B cell (primary cell): ENCODE results near the gene STIM1. TPM values are rescaled to one million over a fixed set of nuclear protein-coding genes. Genes with fewer than 3 reads are reported as not detected.

Experiments
- ATAC-seq: fragments of 200-7000 bp; cut with Tn5 transposase; one replicate; pipeline ENCODE4 v1.10.0; 2021; ENCODE audit warnings: low read depth, mild to moderate bottlenecking, moderate number of reproducible peaks, moderate library complexity
- CTCF ChIA-PET: fragments of 350-600 bp; sonication (Branson Sonifier 250); formaldehyde crosslinking; loops from one replicate; lab custom pipeline; 2021; ENCODE audit warnings: antibody characterized with exemption, inconsistent platforms; lab: Charles Lee
- POLR2A ChIA-PET: fragments of 350-600 bp; sonication (Branson Sonifier 250); formaldehyde crosslinking; loops from one replicate; lab custom pipeline; 2021; ENCODE audit warnings: antibody characterized with exemption; lab: Charles Lee
- DNase-seq: peaks from one replicate; pipeline ENCODE4 v3.0.0; 2013
- H2AFZ ChIP-seq: 2 replicates; pipeline ENCODE4 v1.6.1; 2012; ENCODE audit warnings: mild to moderate bottlenecking, low read depth, low read length; ENCODE audit not compliant: insufficient read depth, poor library complexity, severe bottlenecking
- H3K27ac ChIP-seq, 2 donors: 1 replicate in 1 of 2; 2 replicates in 1 of 2; pipeline ENCODE4 v1.5.1; 2012 to 2013; ENCODE audit warnings: low read length in 2 of 2, mild to moderate bottlenecking in 2 of 2, moderate library complexity in 1 of 2
- H3K27me3 ChIP-seq, 4 experiments: fragments of 200-600 bp in 1 of 4; sonication (generic) in 1 of 4; replicated peaks in 1 of 4; 1 replicate in 2 of 4; 2 replicates in 2 of 4; pipeline versions ENCODE4 v1.6.1 to v1.7.0; 2013 to 2016; ENCODE audit warnings: low read length in 3 of 4, mild to moderate bottlenecking in 2 of 4, mixed read lengths in 1 of 4, moderate library complexity in 1 of 4; ENCODE audit not compliant: insufficient read depth in 4 of 4, control insufficient read depth in 3 of 4; ENCODE audit errors: control extremely low read depth in 1 of 4
- H3K36me3 ChIP-seq, 2 experiments: replicated peaks in 1 of 2; 1 replicate in 1 of 2; 2 replicates in 1 of 2; pipeline versions ENCODE4 v1.6.1 to v1.7.1; 2013; ENCODE audit warnings: low read length in 1 of 2; ENCODE audit not compliant: insufficient read depth in 2 of 2, control insufficient read depth in 1 of 2; ENCODE audit errors: control extremely low read depth in 1 of 2, extremely low read depth in 1 of 2
- H3K4me1 ChIP-seq, 2 donors: fragments of 200-600 bp in 1 of 2; sonication (generic) in 1 of 2; 1 replicate in 1 of 2; 2 replicates in 1 of 2; pipeline versions ENCODE4 v1.5.1 to v1.6.1; 2013 to 2017; ENCODE audit warnings: low read length in 2 of 2; ENCODE audit not compliant: control insufficient read depth in 2 of 2, insufficient read depth in 2 of 2
- H3K4me2 ChIP-seq: replicated peaks from 2 replicates; pipeline ENCODE3; 2012; ENCODE audit warnings: mild to moderate bottlenecking, low read depth, low read length; ENCODE audit not compliant: poor library complexity, severe bottlenecking
- H3K4me3 ChIP-seq, 5 experiments: fragments of 200-600 bp in 1 of 5; sonication (generic) in 1 of 5; 1 replicate in 3 of 5; 2 replicates in 2 of 5; pipeline versions ENCODE4 v1.5.1 to v1.7.0; 2011 to 2016; ENCODE audit warnings: low read length in 4 of 5, mild to moderate bottlenecking in 4 of 5, low read depth in 2 of 5, control low read depth in 1 of 5, moderate library complexity in 1 of 5; ENCODE audit not compliant: insufficient read depth in 1 of 5; ENCODE audit errors: control extremely low read depth in 1 of 5, extremely low read depth in 1 of 5
- H3K79me2 ChIP-seq: fragments of 200-600 bp; sonication (generic); one replicate; pipeline ENCODE4 v1.6.0; 2016; ENCODE audit warnings: low read length; ENCODE audit not compliant: control insufficient read depth, insufficient read depth
- H3K9ac ChIP-seq: fragments of 200-600 bp; sonication (generic); 2 replicates; pipeline ENCODE4 v1.6.1; 2017; ENCODE audit warnings: mild to moderate bottlenecking, low read length, moderate library complexity
- H3K9me3 ChIP-seq, 3 donors: one replicate each; pipeline versions ENCODE4 v1.6.1 to v1.7.1; 2013; ENCODE audit warnings: low read length in 2 of 3; ENCODE audit not compliant: control insufficient read depth in 2 of 3, insufficient read depth in 1 of 3; ENCODE audit errors: control extremely low read depth in 1 of 3
- H4K20me1 ChIP-seq: 2 replicates; pipeline ENCODE4 v1.6.0; 2012; ENCODE audit warnings: mild to moderate bottlenecking, low read length; ENCODE audit not compliant: insufficient read depth, control insufficient read depth, poor library complexity, severe bottlenecking
- H3K27ac Mint-ChIP-seq: one replicate; pipeline ENCODE4 v1.8.0; 2021; ENCODE audit warnings: mixed read lengths
- H3K27me3 Mint-ChIP-seq: one replicate; pipeline ENCODE4 v1.8.0; 2021; ENCODE audit warnings: mixed read lengths
- H3K4me1 Mint-ChIP-seq: one replicate; pipeline ENCODE4 v1.8.0; 2021; ENCODE audit warnings: mixed read lengths
- H3K4me3 Mint-ChIP-seq: one replicate; pipeline ENCODE4 v1.8.0; 2021; ENCODE audit warnings: mixed read lengths
- H3K9me3 Mint-ChIP-seq: one replicate; pipeline ENCODE4 v1.8.0; 2022; ENCODE audit warnings: mixed read lengths; ENCODE audit not compliant: insufficient read depth
- CTCF ChIP-seq: fragments of 200-600 bp; IDR thresholded peaks from one replicate; pipeline ENCODE4 v1.8.0; 2022; ENCODE audit warnings: antibody characterized with exemption, mild to moderate bottlenecking
- EZH2 ChIP-seq: IDR thresholded peaks from 2 replicates; pipeline ENCODE4 v1.6.1; 2012; ENCODE audit warnings: borderline replicate concordance, low read depth, mild to moderate bottlenecking, moderate library complexity, low read length; ENCODE audit not compliant: insufficient read depth, poor library complexity, severe bottlenecking
- WGBS: methylation state at CpG from one replicate; pipeline ENCODE4 v1.1.5; 2013; ENCODE audit warnings: missing lambda C conversion rate; ENCODE audit not compliant: insufficient coverage; 5-methylcytosine and 5-hydroxymethylcytosine counted together
- intact Hi-C: fragments of 100-400 bp; cut with micrococcal nuclease; formaldehyde crosslinking; loops from one replicate; pipeline ENCODE4 v1.10.0; 2022
- polyA plus RNA-seq: library from polyadenylated mRNA; depleted of rRNA; stranded (reverse); fragments of >200 nt; gene quantifications from 2 replicates; pipeline ENCODE4 v1.2.3, GENCODE V29; 2012
- total RNA-seq, 2 donors: library from RNA; stranded (reverse); fragments of 120-200 nt in 1 of 2; gene quantifications; 1 replicate in 1 of 2; 2 replicates in 1 of 2; pipeline versions ENCODE4 v1.2.3 to v1.2.4, GENCODE V29; 2013 to 2022

The STIM1 gene
- total and polyA plus RNA-seq, 2 donors (not counting 1 experiment from before 2014, with no cell fraction given): 59.4 to 76.7 TPM

GRCh38 chr11:3815845-3816244, 39.6 kb upstream of the STIM1 start:
- ChIA-PET POLR2A (no interaction called here), CTCF (interaction anchor here (0.7 to 0.8 kb wide), 2 partner anchors 9 to 26 kb away, joined by 3 to 6 read pairs; no protein-coding TSS in a partner anchor)
- TF ChIP-seq CTCF (no peak), EZH2 (no peak)
- H3K9me3 ChIP-seq: no peaks in the 10 kb centered on the region
- Mint-ChIP-seq H3K4me1 (no peaks in the 10 kb centered on the region), H3K4me3 (no peak overlapping the region), H3K9me3 (no peaks in the 10 kb centered on the region), H3K27ac (no peak overlapping the region), H3K27me3 (no peaks in the 10 kb centered on the region)
- 100% methylated on average over 1 of the region's 4 CpGs for WGBS
- H3K27me3 ChIP-seq: no peaks in the 10 kb centered on the region
- H3K27ac ChIP-seq: no peak overlapping the region
- no peak overlapping the region for H2AFZ ChIP-seq
- no peaks in the 10 kb centered on the region for H3K4me1 ChIP-seq
- peaks cover 0 to 4% of the 10 kb centered on the region in 2 experiments for H3K36me3 ChIP-seq
- no peaks in the 10 kb centered on the region for H3K79me2 ChIP-seq
- DNase-seq: no peak
- intact Hi-C loops: no loop called here
- no peak overlapping the region for H3K4me3 ChIP-seq
- no peaks in the 10 kb centered on the region for H4K20me1 ChIP-seq
- H3K9ac ChIP-seq: no peak overlapping the region
- no peak for ATAC-seq
- H3K4me2 ChIP-seq: no peak overlapping the region

GRCh38 chr11:3816673-3817072, 38.8 kb upstream of the STIM1 start:
- no peak overlapping the region for H3K9ac ChIP-seq
- Mint-ChIP-seq H3K27me3 (no peaks in the 10 kb centered on the region), H3K4me1 (no peaks in the 10 kb centered on the region), H3K4me3 (no peak overlapping the region), H3K27ac (no peak overlapping the region), H3K9me3 (no peaks in the 10 kb centered on the region)
- H3K9me3 ChIP-seq: no peaks in the 10 kb centered on the region
- H3K4me1 ChIP-seq: no peaks in the 10 kb centered on the region
- peaks cover 0 to 4% of the 10 kb centered on the region in 2 experiments for H3K36me3 ChIP-seq
- ChIA-PET CTCF (interaction anchor here (0.8 kb wide), 1 partner anchor 9 kb away, joined by 6 read pairs; no protein-coding TSS in a partner anchor), POLR2A (no interaction called here)
- H3K79me2 ChIP-seq: no peaks in the 10 kb centered on the region
- no peaks in the 10 kb centered on the region for H3K27me3 ChIP-seq
- intact Hi-C loops: no loop called here
- 100% methylated on average over 2 of the region's 2 CpGs for WGBS
- no peak overlapping the region for H2AFZ ChIP-seq
- DNase-seq: no peak
- no peak for ATAC-seq
- no peak overlapping the region for H3K27ac ChIP-seq
- H4K20me1 ChIP-seq: no peaks in the 10 kb centered on the region
- H3K4me2 ChIP-seq: no peak overlapping the region
- no peak for TF ChIP-seq EZH2
- no peak for TF ChIP-seq CTCF
- H3K4me3 ChIP-seq: no peak overlapping the region
